ENCODE data around the gene CIAO2A.
"Not testable (repeated sequence)": the region's sequence is repeated elsewhere in the genome, so short reads cannot be mapped to it uniquely, and the experiment has no call there.

The CIAO2A gene

GRCh38 chr15:64070965-64071851 lies 22.4 kb downstream of the CIAO2A start:
- DNase-seq = no peak

DNA sequence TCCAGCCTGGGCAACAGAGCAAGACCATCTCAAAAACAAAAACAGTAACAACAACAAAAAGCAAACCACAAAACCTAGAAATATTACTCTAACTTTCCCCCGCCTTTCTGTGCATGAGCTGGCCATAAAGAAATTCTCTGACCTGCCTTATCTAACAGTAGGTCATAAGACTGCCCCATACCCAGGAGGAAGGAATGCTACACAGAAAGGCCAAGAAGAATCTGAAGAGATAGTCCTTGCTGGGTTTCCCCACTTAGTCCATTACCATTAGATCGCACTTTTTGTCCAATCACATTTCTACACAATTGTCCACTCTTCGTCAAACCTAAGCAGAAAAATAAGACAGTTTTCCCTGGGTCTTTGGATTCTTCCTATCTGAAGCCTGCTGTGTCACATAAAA lies 23.5 kb downstream of the CIAO2A start:
- no peak for DNase-seq

GRCh38 chr15:64068133-64068532 lies 25.5 kb downstream of the CIAO2A start:
- no peak for DNase-seq

DNA sequence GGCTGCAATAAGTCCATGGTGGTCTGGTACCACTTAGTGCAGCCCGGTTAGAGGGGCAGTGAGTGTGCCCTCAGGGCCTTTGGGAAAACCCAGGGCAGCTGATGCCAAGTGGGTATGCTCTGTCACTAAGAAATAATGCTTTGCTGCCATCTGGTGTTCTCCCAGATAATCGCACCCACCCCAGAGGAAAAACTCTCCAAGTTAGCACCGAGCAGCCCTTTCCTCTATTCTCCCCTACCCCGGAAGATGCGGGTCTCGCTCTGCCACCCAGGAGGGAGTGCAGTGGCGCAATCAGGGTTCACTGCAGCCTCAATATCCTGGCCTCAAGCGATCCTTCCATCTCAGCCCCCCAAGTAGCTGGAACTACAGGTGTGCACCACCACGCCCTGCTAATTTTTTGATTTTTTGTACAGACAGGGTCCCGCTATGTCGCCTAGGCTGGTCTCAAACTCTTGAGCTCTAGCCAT lies 26.0 kb downstream of the CIAO2A start:
- no peak for DNase-seq

DNA sequence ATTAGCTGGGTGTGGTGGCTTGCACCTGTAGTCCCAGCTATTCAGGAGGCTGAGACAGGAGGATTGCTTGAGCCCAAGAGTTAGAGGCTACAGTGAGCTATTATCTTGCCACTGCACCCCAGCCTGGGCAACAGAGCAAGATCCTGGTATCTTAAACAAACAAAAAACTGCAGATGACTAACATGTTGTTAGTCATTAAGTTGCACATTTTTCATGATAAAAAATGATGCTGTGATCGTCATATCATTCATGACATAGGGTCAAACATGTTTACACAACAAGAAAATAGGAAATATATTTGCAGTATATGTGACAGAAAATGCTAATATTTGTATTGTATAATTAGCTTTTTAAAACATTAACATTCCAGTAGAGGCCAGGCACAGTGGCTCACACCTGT lies 27.2 kb downstream of the CIAO2A start:
- no peak for DNase-seq

DNA sequence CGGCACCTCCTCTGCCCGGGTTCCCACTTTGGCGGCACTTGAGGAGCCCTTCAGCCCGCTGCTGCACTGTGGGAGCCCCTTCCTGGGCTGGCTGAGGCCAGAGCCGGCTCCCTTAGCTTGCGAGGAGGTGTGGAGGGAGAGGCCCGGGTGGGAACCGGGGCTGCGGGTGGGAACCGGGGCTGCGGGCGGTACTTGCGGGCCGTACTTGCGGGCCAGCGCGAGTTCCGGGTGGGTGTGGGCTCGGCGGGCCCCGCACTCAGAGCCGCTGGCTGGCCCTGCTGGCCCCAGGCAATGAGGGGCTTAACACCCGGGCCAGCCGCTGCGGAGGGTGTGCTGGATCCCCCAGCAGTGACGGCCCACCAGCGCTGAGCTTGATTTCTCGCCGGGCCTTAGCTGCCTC lies 32.9 kb downstream of the CIAO2A start:
- no peak for DNase-seq

- DNase-seq = not testable (repeated sequence)
These were observed 34.5 kb downstream of the CIAO2A start for GRCh38 chr15:64059104-64059503.

DNA sequence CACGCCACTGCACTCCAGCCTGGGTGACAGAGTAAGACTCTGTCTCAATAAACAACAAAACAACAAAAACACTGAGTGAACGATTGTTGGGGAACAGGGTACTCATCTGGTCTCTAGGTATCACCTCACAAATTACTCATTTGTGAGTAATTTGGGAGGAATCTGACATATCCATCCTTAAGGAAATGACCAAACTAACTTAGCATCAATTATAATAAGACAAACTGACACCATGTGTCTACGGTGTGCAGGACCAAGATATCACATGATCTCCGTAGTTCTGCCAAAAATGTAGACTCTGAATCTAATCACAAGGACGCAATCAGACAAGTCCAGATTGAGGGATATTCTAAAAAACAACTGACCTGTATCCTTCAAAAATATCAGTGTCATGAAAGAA lies 35.4 kb downstream of the CIAO2A start:
- no peak for DNase-seq

DNA sequence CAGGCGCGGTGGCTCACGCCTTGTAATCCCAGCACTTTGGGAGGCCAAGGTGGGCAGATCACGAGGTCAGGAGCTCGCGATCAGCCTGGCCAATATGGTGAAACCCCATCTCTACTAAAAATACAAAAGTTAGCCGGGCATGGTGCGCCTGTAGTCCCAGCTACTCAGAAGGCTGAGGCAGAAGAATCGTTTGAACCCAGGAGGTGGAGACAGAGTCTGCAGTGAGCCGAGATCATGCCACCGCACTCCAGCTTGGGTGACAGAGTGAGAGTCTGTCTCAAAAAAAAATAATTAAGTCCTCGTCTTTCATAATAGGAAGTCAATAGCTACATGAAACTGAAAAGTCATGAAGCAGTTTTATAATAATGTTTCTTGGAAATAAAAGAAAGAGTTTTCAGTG lies 40.0 kb downstream of the CIAO2A start:
- DNase-seq = not testable (repeated sequence)

GRCh38 chr15:64052925-64053491 lies 40.6 kb downstream of the CIAO2A start:
- DNase-seq = no peak

- DNase-seq = no peak
These were observed 42.0 kb downstream of the CIAO2A start for GRCh38 chr15:64051407-64052259.

DNA sequence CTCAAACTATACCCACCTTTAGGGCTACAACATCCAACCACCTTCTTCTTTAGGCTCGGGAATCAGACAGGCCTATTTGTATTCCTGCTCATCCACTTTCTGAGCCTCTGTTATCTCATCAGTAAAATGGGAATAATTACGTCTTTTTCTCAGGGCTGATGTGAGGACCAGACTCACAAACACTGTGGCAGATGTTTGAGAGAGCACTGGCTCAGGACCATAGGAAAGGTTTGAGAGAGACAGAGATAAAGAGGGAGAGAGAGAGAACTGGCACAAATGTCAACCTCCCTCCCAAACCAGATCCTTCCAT lies 42.6 kb downstream of the CIAO2A start:
- DNase-seq = no peak

DNA sequence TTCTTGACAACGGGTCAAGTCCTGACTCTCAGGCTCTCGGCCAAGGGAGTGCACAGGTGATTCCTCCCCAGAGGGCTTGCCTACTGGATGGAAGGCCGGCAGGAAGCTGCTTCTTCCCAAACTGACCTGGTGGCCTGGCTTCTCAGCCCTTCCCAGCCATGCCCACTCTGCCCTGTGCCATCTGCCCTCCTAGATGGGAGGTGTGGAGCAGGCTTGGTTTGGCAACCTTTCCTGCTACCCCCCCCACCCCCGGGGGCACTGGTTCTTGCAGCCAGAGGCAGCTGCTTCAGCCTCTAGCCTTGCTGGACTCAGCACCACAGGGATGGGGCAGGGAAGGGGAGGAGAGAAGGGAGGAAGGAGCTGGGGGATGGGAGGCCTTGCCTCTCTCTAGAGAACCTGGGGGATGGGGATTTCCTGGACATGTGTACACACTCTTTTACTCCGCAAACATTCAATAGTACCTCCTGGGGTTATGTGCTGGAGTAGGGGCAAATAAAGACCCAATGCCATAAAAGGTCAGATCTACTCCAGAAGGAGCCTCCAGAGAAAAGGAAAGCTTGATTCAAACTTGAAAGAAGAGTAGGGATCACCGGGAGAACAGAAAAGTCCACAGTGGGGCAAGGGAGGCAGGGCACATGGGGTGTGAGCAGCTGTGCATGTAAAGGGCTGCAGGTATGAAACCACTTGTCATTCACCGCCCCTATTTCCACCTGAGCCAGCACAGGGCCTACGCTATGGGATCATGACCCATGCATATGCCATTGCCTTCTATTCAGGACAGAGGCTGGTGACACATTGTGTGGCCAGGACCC lies 43.2 kb downstream of the CIAO2A start:
- no peak for DNase-seq

GRCh38 chr15:64048781-64049460 lies 44.7 kb downstream of the CIAO2A start:
- DNase-seq = no peak

- no peak for DNase-seq
These were observed 47.1 kb downstream of the CIAO2A start, which contains the start of gene DAPK2 for GRCh38 chr15:64046421-64047153. Gene DAPK2 (minus strand): TSS chr15:64046485. CDS start chr15:64040261, 6,224 bp downstream.

DNA sequence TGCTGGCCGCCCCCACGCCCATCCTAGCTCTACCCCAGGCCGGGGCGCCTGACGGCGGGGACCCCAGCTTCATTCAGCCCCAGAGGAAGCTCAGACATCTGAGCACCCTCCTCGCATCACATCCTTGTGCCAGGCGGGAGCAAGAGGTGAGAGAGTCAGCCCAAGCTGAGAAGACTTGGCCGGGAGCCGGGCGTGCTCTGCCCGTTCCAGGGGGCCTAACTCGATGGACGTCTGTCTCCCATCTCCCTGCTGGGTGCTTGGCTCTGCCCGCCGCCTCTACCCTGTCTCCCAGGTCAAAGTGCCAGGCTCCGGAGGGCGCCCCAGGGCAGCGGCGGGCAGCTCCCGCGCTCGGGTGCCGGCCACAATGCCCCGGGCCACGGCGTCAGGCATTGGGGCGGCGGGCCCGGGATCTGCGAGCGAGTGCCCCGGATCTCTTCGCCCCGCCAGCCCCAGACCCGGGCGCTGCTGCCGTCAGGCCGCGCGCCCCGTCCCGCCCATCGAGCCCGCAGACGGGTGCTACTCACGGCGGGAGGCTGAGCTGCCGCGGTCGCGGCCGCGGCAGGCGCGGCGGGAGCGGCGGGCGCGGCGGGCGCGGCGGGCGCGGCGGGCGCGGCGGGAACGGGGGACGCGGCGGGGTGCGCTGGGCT lies 47.7 kb downstream of the CIAO2A start:
- no peak for DNase-seq

GRCh38 chr15:64045101-64045435 lies 48.6 kb downstream of the CIAO2A start:
- DNase-seq = no peak

- no peak for DNase-seq
These were observed 49.1 kb downstream of the CIAO2A start for GRCh38 chr15:64044300-64045100.

DNA sequence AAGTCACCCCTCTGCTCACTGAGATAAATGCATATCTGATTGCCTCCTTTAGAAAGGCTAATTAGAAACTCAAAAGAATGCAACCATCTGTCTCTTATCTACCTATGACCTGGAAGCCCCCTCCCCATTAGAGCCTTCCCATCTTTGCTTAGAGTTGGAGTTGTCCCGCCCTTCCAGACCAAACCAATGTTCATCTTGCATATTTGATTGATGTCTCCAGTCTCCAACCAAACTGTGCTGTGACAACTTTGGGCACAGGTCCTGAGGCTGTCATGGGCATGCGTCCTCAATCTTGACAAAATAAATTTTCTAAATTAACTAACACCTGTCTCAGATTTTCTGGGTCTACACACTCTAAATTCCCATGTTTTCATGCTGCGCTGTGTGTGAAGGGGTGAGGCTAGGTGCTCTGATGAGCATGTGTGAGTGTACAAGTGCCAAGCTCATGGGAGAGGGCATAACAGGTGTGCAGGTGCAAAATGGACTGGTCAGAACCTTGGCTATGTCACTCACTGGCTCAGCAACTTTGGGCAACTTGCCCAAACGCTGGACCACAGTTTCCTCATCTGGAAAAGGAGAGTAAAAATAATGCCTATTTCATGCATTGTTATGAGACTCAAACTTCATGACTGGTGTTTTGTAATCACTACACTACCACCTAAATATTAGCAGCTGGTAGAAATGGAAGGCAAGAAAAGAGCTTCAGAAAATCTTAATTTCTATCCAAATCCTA lies 54.6 kb downstream of the CIAO2A start:
- DNase-seq = no peak

All from DMS79 (cell line).